Measurements from ENCODE around the gene KCNAB1.

- TF ChIP-seq TAF1 (IDR thresholded peaks at IDR 0.05; ENCODE audit: borderline replicate concordance, insufficient read depth, low read length) (no peak), FOXP2 (optimal IDR thresholded peaks at IDR 0.05; ENCODE audit: borderline replicate concordance, extremely low read depth, extremely low read length, insufficient read depth) (no peak), POLR2AphosphoS5 (IDR thresholded peaks at IDR 0.05; ENCODE audit: low read depth, low read length) (no peak)
These were observed 28.6 kb downstream of the KCNAB1 start for GRCh38 chr3:156148946-156149381.

Data from PFSK-1 (cell line).